MCF 10A (cell line): Measurements from ENCODE around the gene NRXN3. TPM values are rescaled to one million over a fixed set of nuclear protein-coding genes. Genes with fewer than 3 reads are reported as not detected.

Source experiments
- BruUV-seq: library from RNA; stranded (reverse); fragments of 400-500 nt; replicated peaks from 2 replicates; lab custom pipeline; 2021; lab: Mats Ljungman, UMichigan
- CTCF ChIA-PET: fragments of 300-600 bp; sonication (Branson Sonifier 250); formaldehyde crosslinking; extraction: SDS; loops from one replicate; lab custom pipeline; 2021; ENCODE audit warnings: antibody characterized with exemption, inconsistent platforms; lab: Yijun Ruan, JAX
- POLR2A ChIA-PET: fragments of 300-600, 350-650 bp; sonication (Branson Sonifier 250); formaldehyde crosslinking; extraction: SDS; loops from one replicate; lab custom pipeline; 2020; ENCODE audit warnings: antibody characterized with exemption, inconsistent platforms; lab: Yijun Ruan, JAX
- DNase-seq: peaks from one replicate; pipeline ENCODE4 v3.0.0-alpha.2; 2018; ENCODE audit not compliant: unreplicated experiment
- H3K27ac Mint-ChIP-seq: one replicate; pipeline ENCODE4 v1.8.0; 2022; ENCODE audit warnings: mild to moderate bottlenecking, low read depth, mixed read lengths; ENCODE audit not compliant: unreplicated experiment
- H3K27me3 Mint-ChIP-seq: one replicate; pipeline ENCODE4 v1.8.0; 2022; ENCODE audit warnings: mixed read lengths; ENCODE audit not compliant: insufficient read depth, unreplicated experiment
- H3K36me3 Mint-ChIP-seq: one replicate; pipeline ENCODE4 v1.8.0; 2022; ENCODE audit warnings: mild to moderate bottlenecking, moderate library complexity, mixed read lengths; ENCODE audit not compliant: insufficient read depth, unreplicated experiment
- H3K4me1 Mint-ChIP-seq: one replicate; pipeline ENCODE4 v1.8.0; 2022; ENCODE audit warnings: mixed read lengths; ENCODE audit not compliant: insufficient read depth, unreplicated experiment
- H3K4me3 Mint-ChIP-seq: one replicate; pipeline ENCODE4 v1.8.0; 2022; ENCODE audit warnings: mild to moderate bottlenecking, moderate library complexity, mixed read lengths; ENCODE audit not compliant: unreplicated experiment
- H3K9me3 Mint-ChIP-seq: one replicate; pipeline ENCODE4 v1.8.0; 2022; ENCODE audit warnings: mixed read lengths; ENCODE audit not compliant: unreplicated experiment
- intact Hi-C: fragments of 100-400 bp; cut with micrococcal nuclease; formaldehyde crosslinking; loops from 2 replicates; pipeline ENCODE4 v1.14.1; 2022
- total RNA-seq: library from RNA; stranded (reverse); gene quantifications from 2 replicates; pipeline ENCODE4 v1.2.3, GENCODE V29; 2022
- TF ChIP-seq, protein P1 (sequence below): fragments of 200-600 bp; IDR thresholded peaks from one replicate; pipeline ENCODE4 v1.8.0; 2022; ENCODE audit warnings: antibody characterized with exemption, mild to moderate bottlenecking; ENCODE audit not compliant: unreplicated experiment

Gene NRXN3
- total RNA-seq, 1 experiment from 2014 or later, result not detected

DNA sequence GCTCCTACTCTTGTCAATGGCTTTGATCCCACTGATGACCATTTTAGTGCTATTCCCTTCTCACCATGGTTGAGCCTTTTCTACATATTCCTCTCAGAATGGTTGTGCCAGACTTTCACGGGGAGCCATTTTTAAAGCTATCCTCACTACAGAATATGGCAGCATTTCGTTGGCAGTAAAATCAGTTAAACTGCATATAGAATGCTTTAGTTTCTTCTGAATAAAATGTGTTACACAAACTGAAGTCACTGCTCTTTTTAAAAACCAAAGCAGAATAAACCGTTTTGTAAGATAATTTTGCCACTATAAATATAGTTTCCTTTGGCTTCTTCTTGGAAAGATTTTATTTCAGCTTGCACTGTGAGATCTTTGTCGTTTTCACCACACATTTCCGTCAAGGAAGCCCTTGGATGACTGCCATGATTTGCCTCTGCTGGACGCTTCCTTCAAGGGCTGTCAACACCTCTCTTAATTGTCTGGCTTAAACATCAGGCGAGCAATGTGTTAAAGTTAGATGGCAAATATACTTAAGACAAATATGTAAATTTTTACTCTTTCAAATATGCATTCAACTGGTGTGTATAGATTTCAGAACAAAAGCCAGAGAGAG is 1416.9 kb downstream of the NRXN3 start:
- Mint-ChIP-seq H3K27me3 (no peaks in the 10 kb centered on the region), H3K9me3 (no peaks in the 10 kb centered on the region), H3K27ac (no peak overlapping the region), H3K4me3 (no peak overlapping the region), H3K4me1 (peaks cover 12% of the 10 kb centered on the region), H3K36me3 (no peaks in the 10 kb centered on the region)
- POLR2A ChIA-PET, result interaction anchor here (0.6 kb wide), 1 partner anchor 115 kb away, joined by 3 read pairs; no protein-coding TSS in a partner anchor
- intact Hi-C loops, result no loop called here
- BruUV-seq, result no TSS peak
- TF ChIP-seq, protein P1, sequence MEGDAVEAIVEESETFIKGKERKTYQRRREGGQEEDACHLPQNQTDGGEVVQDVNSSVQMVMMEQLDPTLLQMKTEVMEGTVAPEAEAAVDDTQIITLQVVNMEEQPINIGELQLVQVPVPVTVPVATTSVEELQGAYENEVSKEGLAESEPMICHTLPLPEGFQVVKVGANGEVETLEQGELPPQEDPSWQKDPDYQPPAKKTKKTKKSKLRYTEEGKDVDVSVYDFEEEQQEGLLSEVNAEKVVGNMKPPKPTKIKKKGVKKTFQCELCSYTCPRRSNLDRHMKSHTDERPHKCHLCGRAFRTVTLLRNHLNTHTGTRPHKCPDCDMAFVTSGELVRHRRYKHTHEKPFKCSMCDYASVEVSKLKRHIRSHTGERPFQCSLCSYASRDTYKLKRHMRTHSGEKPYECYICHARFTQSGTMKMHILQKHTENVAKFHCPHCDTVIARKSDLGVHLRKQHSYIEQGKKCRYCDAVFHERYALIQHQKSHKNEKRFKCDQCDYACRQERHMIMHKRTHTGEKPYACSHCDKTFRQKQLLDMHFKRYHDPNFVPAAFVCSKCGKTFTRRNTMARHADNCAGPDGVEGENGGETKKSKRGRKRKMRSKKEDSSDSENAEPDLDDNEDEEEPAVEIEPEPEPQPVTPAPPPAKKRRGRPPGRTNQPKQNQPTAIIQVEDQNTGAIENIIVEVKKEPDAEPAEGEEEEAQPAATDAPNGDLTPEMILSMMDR, result no peak
- CTCF ChIA-PET, result no interaction called here
- peak; percentile 35 for DNase-seq

DNA sequence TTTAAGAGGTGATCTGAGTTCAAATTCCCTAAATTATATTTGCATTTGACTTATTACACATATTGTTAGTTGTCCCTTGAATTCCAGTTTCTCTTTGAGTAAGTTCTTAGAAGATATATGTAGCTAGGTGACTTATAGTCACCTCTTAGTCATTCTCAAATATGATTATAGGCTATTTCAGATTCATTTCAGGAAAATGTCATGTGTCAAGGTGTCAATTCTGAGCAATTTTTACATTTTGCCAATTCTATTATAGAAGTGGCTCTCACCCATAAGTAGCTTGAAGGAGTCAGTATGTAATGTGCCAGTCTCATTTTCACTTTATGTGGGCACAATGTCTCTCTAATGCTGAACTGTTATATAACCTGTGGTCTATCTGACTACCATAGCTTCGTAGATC is 1417.7 kb downstream of the NRXN3 start:
- ChIA-PET CTCF (interaction anchor here (0.6 kb wide), 1 partner anchor 391 kb away, joined by 3 read pairs; no protein-coding TSS in a partner anchor), POLR2A (no interaction called here)
- H3K27me3 Mint-ChIP-seq, result no peaks in the 10 kb centered on the region

DNA sequence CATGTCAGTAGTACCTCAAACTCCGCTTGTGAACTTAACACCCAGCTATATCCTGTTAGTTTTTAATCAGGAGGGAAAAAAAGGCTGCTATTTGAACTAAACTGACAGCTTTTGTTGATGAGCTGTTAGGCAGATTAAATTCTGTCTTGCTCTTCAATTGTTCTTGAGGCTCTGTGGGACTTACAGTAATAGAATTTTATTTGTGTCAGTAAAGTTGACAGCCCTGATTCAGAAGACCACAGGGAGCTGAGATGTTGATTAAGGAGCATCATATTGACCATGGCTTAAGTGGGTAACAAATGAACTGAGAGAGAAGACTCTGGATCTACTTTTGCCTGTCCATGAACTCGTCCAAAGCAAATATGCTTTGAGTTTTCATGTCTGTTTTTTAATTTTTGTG is 1418.2 kb downstream of the NRXN3 start:
- H3K27me3 Mint-ChIP-seq, result no peaks in the 10 kb centered on the region
- no peak overlapping the region for H3K27ac Mint-ChIP-seq
- intact Hi-C loops, result no loop called here
- DNase-seq, result no peak
- H3K4me3 Mint-ChIP-seq, result no peak overlapping the region
- ChIA-PET POLR2A (no interaction called here), CTCF (interaction anchor here (0.6 kb wide), 1 partner anchor 391 kb away, joined by 3 read pairs; no protein-coding TSS in a partner anchor)
- no peaks in the 10 kb centered on the region for H3K9me3 Mint-ChIP-seq
- no peaks in the 10 kb centered on the region for H3K36me3 Mint-ChIP-seq
- H3K4me1 Mint-ChIP-seq, result peaks cover 12% of the 10 kb centered on the region
- TF ChIP-seq, protein P1, result no peak
- no TSS peak for BruUV-seq

More for the DNA sequence above, 1417.7 kb downstream of the NRXN3 start:
- Mint-ChIP-seq H3K27ac (no peak overlapping the region), H3K36me3 (no peaks in the 10 kb centered on the region), H3K4me1 (peaks cover 12% of the 10 kb centered on the region), H3K4me3 (no peak overlapping the region), H3K9me3 (no peaks in the 10 kb centered on the region)
- BruUV-seq, result no TSS peak
- TF ChIP-seq, protein P1, result no peak
- intact Hi-C loops, result no loop called here
- no peak for DNase-seq

DNA sequence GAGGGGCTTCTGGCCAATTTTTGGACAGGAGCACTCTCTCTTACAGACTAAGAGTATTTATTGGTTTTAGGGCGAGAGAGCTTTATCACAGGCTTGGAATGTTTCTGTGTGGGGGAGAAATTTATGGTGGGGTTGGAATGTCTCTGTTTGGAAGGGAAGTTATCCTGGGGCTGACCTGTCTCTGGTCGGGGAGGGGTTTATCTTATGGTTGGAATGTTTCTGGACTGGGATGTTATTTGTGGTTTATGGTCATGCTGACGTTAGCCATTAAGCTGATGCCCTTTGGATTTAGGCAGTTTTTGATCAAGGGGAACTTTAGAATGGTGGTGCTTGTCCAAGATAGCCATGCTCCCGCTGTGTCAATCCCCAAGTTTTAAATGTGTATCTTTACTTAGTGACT is 1426.4 kb downstream of the NRXN3 start:
- TF ChIP-seq, protein P1, result no peak
- H3K27me3 Mint-ChIP-seq, result no peaks in the 10 kb centered on the region
- intact Hi-C loops, result no loop called here
- no peak overlapping the region for H3K4me3 Mint-ChIP-seq
- no peaks in the 10 kb centered on the region for H3K9me3 Mint-ChIP-seq
- no TSS peak for BruUV-seq
- H3K36me3 Mint-ChIP-seq, result no peaks in the 10 kb centered on the region
- H3K27ac Mint-ChIP-seq, result no peak overlapping the region
- no peaks in the 10 kb centered on the region for H3K4me1 Mint-ChIP-seq
- CTCF ChIA-PET, result interaction anchor here (0.7 kb wide), 2 partner anchors 527 to 1250 kb away, joined by 3 read pairs; no protein-coding TSS in a partner anchor
- POLR2A ChIA-PET, result no interaction called here
- DNase-seq, result no peak
